Neuron (in vitro differentiated cells): ENCODE measurements around the gene PRR23C.

Source experiments
- H2AFZ ChIP-seq: one replicate; pipeline ENCODE4 v1.6.1; 2013; ENCODE audit warnings: low read depth, mild to moderate bottlenecking, inconsistent platforms, low read length, moderate library complexity
- H3K27me3 ChIP-seq: one replicate; pipeline ENCODE4 v1.6.1; 2013; ENCODE audit warnings: low read length; ENCODE audit not compliant: insufficient read depth
- H3K36me3 ChIP-seq: one replicate; pipeline ENCODE4 v1.6.1; 2013; ENCODE audit warnings: low read length; ENCODE audit not compliant: insufficient read depth
- H3K4me1 ChIP-seq: one replicate; pipeline ENCODE4 v1.6.1; 2013; ENCODE audit warnings: low read length; ENCODE audit not compliant: insufficient read depth
- H3K4me3 ChIP-seq: 2 replicates; pipeline ENCODE4 v1.5.1; 2013; ENCODE audit warnings: mild to moderate bottlenecking, low read length, moderate library complexity
- H3K9me3 ChIP-seq: one replicate; pipeline ENCODE4 v1.6.1; 2013; ENCODE audit warnings: low read length

PRR23C gene

GRCh38 chr3:139024968-139025367 lies 19.7 kb downstream of the PRR23C start:
- no peak overlapping the region for H2AFZ ChIP-seq
- H3K27me3 ChIP-seq: no peaks in the 10 kb centered on the region
- no peak overlapping the region for H3K4me3 ChIP-seq
- no peaks in the 10 kb centered on the region for H3K4me1 ChIP-seq
- no peaks in the 10 kb centered on the region for H3K9me3 ChIP-seq
- no peaks in the 10 kb centered on the region for H3K36me3 ChIP-seq

DNA sequence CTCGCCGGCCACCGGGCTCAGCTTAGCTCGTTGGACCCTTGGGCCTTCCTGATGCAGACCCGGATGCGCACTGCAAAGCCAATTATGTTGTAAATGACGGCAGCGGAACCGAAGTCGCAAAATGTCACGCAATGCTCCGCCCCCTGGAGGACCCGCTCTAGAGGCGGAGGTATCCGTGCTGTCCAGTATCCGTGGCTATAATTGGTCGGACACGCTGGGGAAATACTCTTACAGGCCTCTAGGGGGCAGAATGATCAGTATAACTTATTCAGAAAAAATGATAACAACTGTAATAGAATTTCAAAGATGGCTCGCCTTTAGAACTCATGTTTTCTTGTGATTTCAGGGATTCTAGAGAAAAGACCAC lies 23.8 kb downstream of the PRR23C start, which contains the start of gene PRR23B:
TSS of gene PRR23B (minus strand) at position 59 of the 367 bp plus-strand sequence. CDS start 265 bp downstream, outside the sequence.
- no peak within 1 kb of the TSS for H2AFZ ChIP-seq
- H3K36me3 ChIP-seq: no peaks in the 10 kb centered on the region
- no peaks in the 10 kb centered on the region for H3K9me3 ChIP-seq
- H3K27me3 ChIP-seq: no peaks in the 10 kb centered on the region
- H3K4me1 ChIP-seq: no peaks in the 10 kb centered on the region
- H3K4me3 ChIP-seq: no peak within 1 kb of the TSS

- Histone ChIP-seq H3K4me3 (no peak overlapping the region), H3K27me3 (no peaks in the 10 kb centered on the region), H3K9me3 (no peaks in the 10 kb centered on the region), H3K4me1 (no peaks in the 10 kb centered on the region), H2AFZ (no peak overlapping the region), H3K36me3 (no peaks in the 10 kb centered on the region)
These were observed 24.4 kb downstream of the PRR23C start for GRCh38 chr3:139020036-139020867.

GRCh38 chr3:139016430-139017048 lies 28.2 kb downstream of the PRR23C start:
- no peaks in the 10 kb centered on the region for H3K4me1 ChIP-seq
- no peak overlapping the region for H3K4me3 ChIP-seq
- H2AFZ ChIP-seq: no peak overlapping the region
- H3K9me3 ChIP-seq: no peaks in the 10 kb centered on the region
- H3K27me3 ChIP-seq: no peaks in the 10 kb centered on the region
- no peaks in the 10 kb centered on the region for H3K36me3 ChIP-seq

GRCh38 chr3:139006051-139006716 lies 38.5 kb downstream of the PRR23C start, which contains the start of gene PRR23A:
PRR23A (minus strand) TSS chr3:139006268; CDS start chr3:139006268, 0 bp downstream.
- Histone ChIP-seq H3K36me3 (no peaks in the 10 kb centered on the region), H3K9me3 (no peaks in the 10 kb centered on the region), H3K4me3 (no peak within 1 kb of the TSS), H3K27me3 (no peaks in the 10 kb centered on the region), H2AFZ (no peak within 1 kb of the TSS), H3K4me1 (no peaks in the 10 kb centered on the region)

- Histone ChIP-seq H3K4me3 (no peak overlapping the region), H3K27me3 (no peaks in the 10 kb centered on the region), H2AFZ (no peak overlapping the region), H3K4me1 (no peaks in the 10 kb centered on the region), H3K9me3 (no peaks in the 10 kb centered on the region), H3K36me3 (no peaks in the 10 kb centered on the region)
These were observed 39.2 kb downstream of the PRR23C start for GRCh38 chr3:139005356-139005993.

GRCh38 chr3:138995706-138996105 lies 49.0 kb downstream of the PRR23C start:
- H2AFZ ChIP-seq: no peak overlapping the region
- H3K9me3 ChIP-seq: no peaks in the 10 kb centered on the region
- no peaks in the 10 kb centered on the region for H3K4me1 ChIP-seq
- no peak overlapping the region for H3K4me3 ChIP-seq
- no peaks in the 10 kb centered on the region for H3K27me3 ChIP-seq
- no peaks in the 10 kb centered on the region for H3K36me3 ChIP-seq
